HG03097 (cell line): ENCODE data around the gene SEMA3C.
"Not testable (repeated sequence)": the region's sequence is repeated elsewhere in the genome, so short reads cannot be mapped to it uniquely, and the experiment has no call there.

Experiments
- ATAC-seq: cut with Tn5 transposase; IDR thresholded peaks from one replicate; pipeline ENCODE4 v1.9.1; 2021; ENCODE audit not compliant: unreplicated experiment, low FRiP score

The SEMA3C gene

DNA sequence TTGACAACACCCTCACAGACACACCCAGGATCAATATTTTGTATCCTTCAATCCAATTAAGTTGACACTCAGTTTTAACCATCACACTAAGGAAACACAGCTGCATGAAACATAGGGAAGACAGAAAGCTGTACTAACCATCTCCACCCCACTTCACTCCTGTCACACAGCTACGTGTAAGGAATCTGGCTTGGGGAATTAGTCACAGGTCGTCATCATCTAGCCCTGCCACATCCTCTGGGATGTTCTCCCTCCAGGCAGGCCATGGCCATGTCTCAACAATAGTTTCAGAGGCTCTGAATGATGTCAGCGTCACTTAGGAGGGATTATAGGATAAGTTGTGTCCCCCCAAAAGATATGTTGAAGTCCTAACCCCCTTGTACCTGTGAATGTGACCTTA, 10.8 kb upstream of the SEMA3C start:
- ATAC-seq: no peak

DNA sequence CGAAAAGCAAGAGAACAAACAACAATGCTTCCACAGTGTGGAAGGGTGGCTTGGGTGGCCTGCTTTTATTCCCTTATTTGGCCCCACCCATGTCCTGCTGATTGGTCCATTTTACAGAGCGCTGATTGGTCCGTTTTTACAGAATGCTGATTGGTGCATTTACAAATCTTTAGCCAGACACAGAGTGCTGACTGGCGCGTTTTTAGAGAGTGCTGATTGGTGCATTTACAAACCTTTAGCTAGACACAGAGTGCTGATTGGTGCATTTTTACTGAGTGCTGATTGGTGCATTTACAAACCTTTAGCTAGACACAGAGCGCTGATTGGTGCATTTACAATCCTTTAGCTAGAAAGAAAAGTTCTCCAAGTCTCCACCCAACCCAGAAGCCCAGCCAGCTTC, 8.1 kb upstream of the SEMA3C start:
- ATAC-seq: not testable (repeated sequence)

DNA sequence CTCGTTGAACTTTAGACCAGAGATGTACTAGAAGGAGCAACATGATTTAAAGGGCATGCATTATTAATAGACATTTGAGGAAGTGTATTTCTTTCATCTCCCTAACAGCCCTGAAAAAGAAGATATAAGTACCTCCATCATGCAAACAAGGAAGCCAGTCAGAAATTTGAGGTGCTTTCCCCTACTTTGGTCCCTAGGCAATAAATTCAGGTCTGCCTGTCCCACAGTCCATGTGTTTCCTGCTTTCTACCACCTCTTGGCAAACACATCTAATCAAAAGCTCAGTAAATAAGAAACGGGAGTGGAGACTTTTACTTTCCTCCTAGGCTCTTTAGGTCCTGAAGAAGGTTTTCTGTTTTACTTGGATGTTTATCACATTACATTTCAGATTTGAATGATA, 5.2 kb upstream of the SEMA3C start:
- no peak for ATAC-seq

DNA sequence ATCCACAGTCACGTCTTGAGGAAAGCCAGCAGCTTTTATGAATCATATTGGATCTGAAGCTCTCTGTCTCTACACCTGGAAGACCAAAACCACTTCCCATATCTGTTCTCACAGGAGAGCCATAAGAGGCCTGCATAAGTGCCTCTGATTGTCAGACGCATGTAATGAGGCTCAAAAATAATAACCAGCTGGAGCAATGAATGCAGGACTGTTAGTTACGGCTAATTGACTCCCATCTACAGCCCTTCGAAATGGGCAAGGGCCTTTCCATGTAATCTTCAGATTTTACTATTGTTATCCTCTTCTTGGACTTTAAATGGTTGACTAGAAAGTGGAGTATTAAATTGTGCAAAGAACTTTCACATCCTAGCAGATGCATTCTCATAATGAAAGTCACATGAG, 4.4 kb upstream of the SEMA3C start:
- no peak for ATAC-seq

DNA sequence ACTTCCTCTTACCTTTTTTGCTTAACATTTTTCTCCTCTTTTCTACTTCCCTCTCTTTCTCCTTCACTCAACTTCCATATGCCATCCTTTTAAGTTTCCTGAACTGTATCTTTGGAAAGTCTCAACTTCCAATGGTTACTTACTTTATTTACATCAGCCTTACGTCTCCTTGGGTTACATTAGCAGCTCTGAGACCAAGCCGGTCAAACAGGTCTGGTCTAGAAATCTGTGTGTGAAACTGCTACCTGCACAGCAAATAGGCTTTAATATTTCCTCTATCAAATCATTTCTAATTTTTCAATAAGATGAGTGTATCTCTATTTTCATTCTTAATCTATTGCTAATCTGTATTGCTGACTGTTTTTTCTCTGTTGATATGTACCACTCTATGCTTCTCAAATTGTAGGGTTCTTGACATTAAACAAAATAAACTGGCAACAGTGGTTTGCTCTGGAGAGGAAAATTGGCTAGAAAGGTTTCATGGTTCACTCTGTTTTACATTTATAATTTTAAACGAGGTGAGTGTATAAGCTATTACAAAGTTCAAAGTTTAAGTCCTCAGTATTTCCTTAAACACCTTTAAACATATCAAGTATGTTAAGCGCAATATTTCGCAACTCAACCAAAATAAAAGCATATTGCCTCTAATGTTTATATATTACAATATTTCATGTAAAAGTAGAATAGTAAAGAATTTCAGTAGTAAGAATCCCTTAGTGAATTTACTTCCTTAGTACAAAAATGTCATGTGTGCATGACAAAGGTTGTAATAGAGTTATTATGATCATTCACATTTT, 3.6 kb upstream of the SEMA3C start:
- ATAC-seq: no peak

DNA sequence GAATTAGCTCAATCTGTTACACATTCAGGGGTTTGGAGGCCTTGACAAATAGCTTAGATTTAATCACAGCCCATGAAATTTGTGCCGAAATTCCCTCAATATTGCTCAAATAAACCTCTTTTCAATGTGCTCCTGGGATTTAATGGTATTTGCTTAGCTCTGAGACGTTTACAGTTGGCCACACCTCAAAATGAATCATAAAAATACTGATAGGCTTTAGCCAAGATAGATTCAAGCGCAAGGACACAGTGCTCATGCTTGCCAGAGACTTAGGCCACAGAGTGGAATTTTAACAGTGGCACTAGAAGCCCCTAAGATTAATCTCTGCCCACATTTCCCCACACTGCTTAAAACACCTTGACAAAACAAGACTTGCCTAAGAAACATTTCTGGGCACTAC, 2.3 kb upstream of the SEMA3C start:
- no peak for ATAC-seq

DNA sequence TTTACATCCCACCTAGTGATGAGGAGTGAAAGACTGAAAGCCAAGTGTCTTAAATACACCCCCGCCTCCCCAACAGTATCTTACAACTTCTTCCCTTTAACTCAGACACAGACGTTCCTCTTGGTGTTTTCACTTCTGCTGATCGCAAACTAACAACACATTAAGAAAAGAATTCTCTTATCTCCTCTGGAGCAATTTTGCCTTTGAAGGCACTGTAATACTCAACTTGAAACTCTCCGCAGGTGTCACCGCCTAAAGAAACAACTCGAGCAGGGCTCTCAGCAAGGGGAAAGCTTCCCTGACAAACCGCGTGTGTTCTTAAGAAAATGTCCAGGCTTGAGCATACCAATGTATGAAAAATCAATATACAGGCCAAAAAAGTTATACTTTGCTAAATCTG, 452 bp downstream of the SEMA3C start:
- ATAC-seq: no peak

DNA sequence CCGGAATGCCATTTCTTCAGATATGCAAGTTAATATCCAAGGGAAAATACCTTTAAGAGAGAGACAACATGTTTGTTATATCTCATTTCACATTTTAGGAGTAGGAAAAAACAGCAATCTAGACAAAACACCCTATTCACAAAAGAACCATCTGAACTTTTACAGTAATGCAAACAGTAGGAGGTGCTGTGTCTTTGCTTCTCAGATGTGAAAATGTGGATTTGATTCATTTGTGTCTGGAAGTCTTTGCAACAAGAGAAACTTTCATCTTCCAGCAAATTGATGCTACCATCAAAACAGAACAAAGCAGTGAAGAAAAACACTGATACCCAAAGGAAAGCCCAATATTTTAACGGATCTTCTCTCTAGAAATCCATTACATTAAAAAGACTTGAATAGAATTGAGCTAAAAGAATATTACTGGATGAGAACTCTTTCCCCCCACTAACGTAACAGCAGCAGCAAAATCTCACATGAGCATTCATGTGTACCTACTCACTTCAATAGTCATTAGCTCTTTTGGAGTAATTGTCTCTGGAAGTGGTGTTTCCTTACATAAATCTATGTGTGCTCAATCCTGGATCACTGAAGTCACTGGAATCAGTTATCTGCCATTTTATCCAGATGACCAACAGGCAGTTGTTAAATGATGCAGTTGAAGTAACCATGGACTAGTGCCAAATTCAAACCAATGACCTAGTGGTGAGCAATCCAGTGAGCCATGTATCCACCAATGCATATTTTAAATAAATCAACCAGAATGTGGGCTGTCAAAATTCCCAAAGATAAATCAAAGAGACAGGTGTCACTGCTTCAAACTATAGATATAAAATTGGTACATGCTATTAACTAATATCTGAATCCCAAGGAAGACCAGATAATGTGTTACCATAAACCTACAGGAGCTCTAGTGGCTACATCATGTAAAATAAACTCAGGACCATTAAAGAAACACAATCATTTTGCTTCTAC, 1.8 kb downstream of the SEMA3C start:
- no peak for ATAC-seq

DNA sequence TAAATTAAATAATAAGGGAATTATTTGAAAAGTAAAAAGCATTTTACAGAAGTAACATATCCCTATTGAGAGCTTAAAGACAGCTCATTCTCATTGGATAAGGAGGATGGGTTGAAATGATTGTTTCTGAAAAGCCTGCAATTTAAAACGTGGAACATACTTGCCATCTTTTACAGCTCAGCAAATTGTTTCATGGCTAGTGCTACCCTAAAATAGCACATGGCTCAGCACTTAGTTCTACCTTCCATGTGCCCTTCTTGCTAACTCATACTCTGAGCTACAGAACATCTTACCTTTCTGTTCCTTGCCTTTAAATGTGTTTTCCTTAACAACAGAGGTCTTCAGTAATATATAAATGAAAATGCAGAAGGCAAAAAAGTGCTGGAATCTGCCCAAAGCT, 8.6 kb downstream of the SEMA3C start:
- ATAC-seq: no peak

DNA sequence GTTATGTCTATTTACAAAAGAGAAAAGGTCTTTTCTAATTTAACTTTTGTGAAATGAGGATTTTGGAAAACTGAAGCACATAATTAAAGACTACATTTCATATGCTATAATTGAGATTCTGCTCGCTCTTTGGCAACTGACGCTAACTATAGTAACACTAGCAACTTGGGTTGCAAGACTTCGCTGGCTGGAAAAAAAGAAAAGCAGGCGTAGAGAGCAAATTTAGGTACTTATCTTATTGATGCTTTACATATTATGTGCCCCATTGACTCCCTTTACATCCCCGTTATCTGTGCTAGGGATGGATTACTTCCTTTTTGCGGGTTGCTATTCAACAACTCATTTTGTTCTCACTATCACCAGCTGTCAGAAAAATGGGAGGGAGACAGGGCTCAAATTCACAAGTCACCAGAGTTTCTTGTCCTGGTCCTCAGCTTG, 10.5 kb downstream of the SEMA3C start:
- ATAC-seq: no peak

DNA sequence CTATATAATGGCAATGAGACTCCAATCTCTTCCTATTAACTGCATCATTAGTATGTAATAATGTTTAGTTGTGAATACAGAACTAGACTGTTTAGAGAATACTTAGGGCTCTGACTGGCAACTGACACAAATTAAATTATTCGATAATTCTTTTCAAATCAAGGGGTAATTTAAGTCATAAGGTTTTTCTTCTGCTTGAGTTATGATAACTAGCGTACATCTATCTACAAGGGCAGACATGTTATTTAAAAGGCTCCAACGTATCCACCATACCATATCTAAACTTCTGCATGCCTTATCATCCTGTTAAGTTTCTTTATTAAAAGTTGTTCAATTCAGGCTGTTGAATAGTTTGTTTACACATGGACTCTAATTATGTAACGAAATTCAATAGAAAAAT, 11.2 kb downstream of the SEMA3C start:
- ATAC-seq: no peak

DNA sequence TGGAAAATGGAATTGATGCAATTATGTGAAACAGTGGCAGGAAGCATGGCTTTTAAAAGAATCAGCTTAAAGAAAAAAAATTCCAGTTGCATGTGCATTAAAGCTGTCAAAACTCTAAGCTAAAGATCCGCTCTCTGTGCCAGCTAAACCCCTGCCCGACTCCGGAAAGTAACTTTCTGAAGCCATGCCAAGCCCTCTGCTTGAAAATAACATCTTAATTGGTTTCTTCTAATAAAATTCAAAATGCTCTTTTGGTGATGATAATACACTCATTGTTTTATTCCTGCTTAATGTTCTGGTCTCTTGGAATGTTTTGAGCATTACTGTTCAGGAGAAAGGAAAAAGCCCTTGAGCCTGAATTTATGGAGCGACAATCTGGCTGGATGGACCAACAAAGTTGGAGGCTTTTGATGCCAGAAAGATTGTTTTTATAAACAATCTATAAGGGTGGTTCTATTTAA, 11.7 kb downstream of the SEMA3C start:
- no peak for ATAC-seq

DNA sequence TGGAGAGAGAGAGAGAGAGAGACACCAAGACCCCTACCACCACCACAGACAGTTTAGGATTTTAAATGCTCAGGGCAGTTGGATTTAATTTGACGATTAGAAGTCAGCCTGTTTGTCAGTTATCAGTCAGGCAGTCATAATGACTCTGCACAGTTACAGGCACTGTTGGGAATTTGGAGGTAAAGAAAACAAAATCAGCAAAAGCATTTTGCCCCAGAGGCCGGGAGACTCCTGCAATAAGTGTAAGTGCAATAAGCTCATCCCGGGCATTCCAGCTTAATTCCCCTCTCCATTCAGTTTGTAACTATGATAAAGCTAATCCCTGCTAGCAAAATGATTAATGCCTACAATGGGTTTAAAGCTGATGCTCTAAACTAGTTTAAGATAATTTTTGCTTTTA, 13.5 kb downstream of the SEMA3C start:
- ATAC-seq: no peak

DNA sequence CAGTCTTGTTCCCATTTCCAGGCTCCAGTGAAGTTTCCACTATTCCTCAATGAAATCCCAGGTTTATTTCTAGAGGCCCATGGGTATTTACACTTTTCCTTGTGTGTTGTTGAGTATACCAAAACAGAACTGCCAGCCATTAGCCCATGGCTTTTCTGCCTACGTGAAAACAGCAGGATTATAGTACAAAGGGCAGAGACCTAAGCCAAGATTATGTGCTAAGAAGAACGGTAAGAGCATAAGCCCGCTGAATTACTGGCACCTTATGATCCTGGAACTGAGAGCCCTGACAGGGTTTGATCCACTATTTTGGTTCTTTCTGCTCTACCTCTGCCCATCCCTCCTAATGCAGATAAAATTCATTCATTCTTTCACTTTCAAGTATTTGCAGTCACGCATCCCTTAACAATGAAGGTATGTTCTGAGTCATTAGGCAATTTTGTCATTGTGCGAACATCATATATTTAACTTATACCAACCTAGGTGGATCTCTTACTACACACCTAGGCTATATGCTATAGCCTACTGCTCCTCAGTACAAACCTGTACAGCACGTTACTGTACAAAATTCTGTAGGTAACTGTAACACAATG, 16.0 kb downstream of the SEMA3C start:
- no peak for ATAC-seq

DNA sequence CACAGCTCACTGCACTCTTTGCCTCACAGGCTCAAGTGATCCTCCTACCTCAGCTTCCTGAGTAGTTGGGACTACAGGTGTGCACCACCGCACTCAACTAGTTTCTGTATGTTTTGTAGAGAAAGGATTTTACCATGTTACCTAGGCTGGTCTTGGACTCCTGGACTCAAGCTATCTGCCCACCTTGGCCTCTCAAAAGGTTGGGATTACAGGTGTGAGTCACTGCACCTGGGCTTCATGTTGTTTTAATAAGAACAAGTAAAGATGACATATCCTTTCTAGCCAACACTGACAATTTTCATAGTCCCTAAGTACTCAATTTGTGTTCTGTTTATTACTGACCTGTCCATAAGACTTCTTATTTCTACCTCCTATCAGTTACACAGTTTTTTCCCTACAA, 16.8 kb downstream of the SEMA3C start:
- ATAC-seq: no peak

DNA sequence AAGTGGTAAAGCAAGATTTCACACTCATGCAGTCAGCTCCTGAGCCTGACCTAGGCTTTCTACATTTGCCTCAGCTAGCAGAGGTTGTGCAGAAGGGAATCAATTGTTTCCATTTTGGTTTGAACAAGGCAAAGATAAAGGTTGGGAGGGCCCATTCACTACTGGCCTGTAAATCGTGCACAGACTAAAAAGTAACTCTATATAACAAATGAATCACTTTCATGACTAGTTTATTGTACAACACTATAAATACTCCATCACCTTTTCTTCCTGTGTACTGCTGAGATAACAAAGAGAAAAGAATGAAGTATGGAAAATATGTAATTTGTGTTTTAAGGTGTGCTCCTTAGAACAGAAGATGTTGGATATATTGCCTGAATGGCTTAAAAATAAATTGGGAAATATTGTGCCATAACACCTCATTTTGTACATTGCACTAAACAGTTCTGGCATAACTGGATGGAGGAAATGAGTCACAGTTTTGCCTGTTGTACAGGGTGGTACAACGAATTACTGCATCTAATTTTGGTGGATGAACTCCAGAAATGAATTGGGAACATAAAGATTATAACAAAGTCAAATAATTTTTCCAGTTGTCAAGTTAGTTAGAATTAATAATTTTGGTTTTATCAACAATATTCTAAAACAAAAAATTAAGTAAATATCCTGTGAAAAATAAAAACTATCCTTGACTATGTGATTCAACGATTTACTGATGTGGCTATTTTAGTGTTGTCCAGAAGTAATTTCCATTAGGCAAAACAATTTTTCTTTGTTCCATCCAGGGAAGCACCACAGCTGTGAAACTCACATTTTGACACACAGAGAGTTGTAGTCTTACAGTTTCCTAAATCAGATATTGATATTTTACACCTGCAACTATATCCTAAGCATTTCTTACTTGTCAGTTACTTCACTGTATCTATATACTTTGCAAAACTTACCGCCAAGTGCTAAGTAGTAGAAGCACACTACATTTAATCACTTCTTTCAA, 18.0 kb downstream of the SEMA3C start:
- ATAC-seq: no peak

DNA sequence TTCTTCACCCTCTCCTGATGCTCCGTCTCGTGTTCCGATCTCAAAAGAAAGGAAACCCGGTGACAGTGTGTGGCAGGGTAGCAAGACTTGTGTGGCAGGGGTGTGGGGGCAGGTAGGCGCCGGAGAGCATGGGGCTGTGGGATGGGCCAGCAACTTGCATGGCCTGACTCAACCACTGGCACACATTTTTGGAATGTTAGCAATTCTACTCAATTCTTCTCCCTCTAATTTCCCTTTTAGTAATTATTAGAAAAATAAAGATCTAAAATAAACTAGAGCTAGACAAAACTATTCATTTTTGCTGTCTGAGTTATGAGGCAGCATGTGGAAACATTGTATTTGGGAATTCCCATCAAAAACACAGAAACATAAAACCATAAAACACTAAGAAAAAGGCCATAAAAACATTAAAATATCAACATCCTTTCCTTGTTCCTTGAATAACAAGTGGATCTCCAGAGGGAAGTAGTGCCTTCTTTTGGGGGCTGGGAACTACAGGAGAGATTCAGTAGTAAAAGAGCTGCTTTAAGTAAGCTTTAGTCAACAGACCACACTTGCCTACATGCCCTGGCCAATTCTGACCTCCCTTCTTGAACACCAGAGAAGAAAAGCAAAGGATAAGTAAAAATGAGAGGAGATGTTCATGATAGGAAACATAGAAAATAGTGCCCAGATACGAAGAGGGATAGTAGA, 21.8 kb downstream of the SEMA3C start:
- ATAC-seq: no peak

DNA sequence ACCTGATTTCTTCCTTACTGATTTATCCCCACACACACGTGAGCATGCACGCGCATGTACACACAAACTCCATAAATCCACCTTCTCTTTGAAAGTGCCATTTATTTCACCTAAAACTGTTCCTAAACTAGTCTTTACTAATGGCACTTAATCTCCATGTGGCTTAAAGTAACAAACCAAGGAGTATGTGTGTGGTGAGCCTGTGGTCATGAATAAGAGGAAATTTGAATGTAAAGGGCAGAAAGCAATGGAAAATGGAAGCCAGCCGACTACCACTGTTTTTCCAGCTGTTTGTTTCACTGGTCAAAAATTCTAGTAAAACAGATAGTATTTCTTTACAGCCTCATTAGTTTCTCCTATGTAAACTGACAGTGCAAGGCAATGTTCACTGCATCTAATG, 23.8 kb downstream of the SEMA3C start:
- no peak for ATAC-seq

DNA sequence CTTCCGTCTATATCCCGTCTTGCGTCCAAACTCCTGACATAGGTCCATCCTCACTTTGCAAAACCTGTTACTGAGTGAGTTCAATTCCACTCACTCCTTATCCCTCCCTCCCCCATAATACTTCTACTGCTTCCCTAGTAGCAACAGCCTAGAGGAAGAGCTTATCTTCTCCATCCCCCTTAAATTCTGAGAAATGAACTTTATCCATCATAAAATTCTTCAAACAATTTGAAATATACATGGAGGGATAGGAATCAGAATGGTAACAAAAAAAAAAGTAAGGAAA, 27.6 kb downstream of the SEMA3C start:
- ATAC-seq: no peak
